ENCODE data around the gene KRTAP6-3. TPM values are rescaled to one million over a fixed set of nuclear protein-coding genes. Genes with fewer than 3 reads are reported as not detected.

KRTAP6-3 gene
- total and polyA plus RNA-seq, 2 donors (not counting 1 experiment from before 2014, with no cell fraction given), result not detected

DNA sequence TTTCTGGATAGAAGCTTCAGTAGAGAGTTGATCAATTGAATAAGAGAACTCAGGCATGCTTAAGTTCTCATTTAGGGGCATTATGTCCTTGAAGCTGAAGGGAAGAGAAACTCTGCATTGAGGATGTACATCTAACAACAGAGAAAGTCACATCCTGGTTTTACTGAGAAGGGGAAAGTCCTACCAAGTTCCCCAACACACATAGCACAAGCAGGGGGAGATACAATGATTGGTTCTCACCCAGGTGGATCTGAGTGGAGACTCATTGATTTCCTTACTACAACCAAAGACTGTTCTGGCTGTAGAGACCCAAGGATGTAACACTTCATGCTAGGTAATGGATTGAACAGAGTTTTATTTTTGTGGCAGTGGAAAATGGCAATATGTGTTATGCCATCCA lies 23.0 kb downstream of the KRTAP6-3 start:
- Mint-ChIP-seq H3K4me1 (no peaks in the 10 kb centered on the region), H3K27me3 (no peaks in the 10 kb centered on the region), H3K4me3 (no peak overlapping the region), H3K9me3 (ENCODE audit: insufficient read depth) (peaks cover 9% of the 10 kb centered on the region), H3K27ac (no peak overlapping the region)
- Histone ChIP-seq H2AFZ (ENCODE audit: insufficient read depth, low read depth, low read length, poor library complexity, severe bottlenecking) (no peak overlapping the region), H3K79me2 (ENCODE audit: control insufficient read depth, insufficient read depth, low read length) (no peaks in the 10 kb centered on the region), H4K20me1 (ENCODE audit: control insufficient read depth, insufficient read depth, low read length, poor library complexity, severe bottlenecking) (no peaks in the 10 kb centered on the region), H3K36me3 (replicated peaks in 1 of 2; ENCODE audit: control extremely low read depth in 1 of 2, control insufficient read depth in 1 of 2, extremely low read depth in 1 of 2, insufficient read depth in 2 of 2, low read length in 1 of 2) (no peaks in the 10 kb centered on the region), H3K9ac (ENCODE audit: low read length) (no peak overlapping the region), H3K4me1 (ENCODE audit: control insufficient read depth in 2 of 2, insufficient read depth in 2 of 2, low read length in 2 of 2) (no peaks in the 10 kb centered on the region), H3K4me3 (ENCODE audit: control extremely low read depth in 1 of 5, extremely low read depth in 1 of 5, insufficient read depth in 1 of 5, low read depth in 2 of 5, low read length in 4 of 5) (no peak overlapping the region), H3K4me2 (replicated peaks; ENCODE audit: low read depth, low read length, poor library complexity, severe bottlenecking) (no peak overlapping the region), H3K27ac (ENCODE audit: low read length in 2 of 2) (no peak overlapping the region), H3K27me3 (replicated peaks in 1 of 4; ENCODE audit: control extremely low read depth in 1 of 4, control insufficient read depth in 3 of 4, insufficient read depth in 4 of 4, low read length in 3 of 4) (no peaks in the 10 kb centered on the region), H3K9me3 (ENCODE audit: control extremely low read depth in 1 of 3, control insufficient read depth in 2 of 3, insufficient read depth in 1 of 3, low read length in 2 of 3) (peaks cover 0 to 3% (median 0%) of the 10 kb centered on the region in 3 donors)
- POLR2A ChIA-PET, result no interaction called here
- CTCF ChIA-PET, result no interaction called here
- intact Hi-C loops (cut with micrococcal nuclease), result no loop called here
- TF ChIP-seq EZH2 (IDR thresholded peaks at IDR 0.05; ENCODE audit: borderline replicate concordance, insufficient read depth, low read depth, low read length, poor library complexity, severe bottlenecking), result no peak
- TF ChIP-seq, protein P1, sequence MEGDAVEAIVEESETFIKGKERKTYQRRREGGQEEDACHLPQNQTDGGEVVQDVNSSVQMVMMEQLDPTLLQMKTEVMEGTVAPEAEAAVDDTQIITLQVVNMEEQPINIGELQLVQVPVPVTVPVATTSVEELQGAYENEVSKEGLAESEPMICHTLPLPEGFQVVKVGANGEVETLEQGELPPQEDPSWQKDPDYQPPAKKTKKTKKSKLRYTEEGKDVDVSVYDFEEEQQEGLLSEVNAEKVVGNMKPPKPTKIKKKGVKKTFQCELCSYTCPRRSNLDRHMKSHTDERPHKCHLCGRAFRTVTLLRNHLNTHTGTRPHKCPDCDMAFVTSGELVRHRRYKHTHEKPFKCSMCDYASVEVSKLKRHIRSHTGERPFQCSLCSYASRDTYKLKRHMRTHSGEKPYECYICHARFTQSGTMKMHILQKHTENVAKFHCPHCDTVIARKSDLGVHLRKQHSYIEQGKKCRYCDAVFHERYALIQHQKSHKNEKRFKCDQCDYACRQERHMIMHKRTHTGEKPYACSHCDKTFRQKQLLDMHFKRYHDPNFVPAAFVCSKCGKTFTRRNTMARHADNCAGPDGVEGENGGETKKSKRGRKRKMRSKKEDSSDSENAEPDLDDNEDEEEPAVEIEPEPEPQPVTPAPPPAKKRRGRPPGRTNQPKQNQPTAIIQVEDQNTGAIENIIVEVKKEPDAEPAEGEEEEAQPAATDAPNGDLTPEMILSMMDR (IDR thresholded peaks at IDR 0.05), result no peak
- DNase-seq (no peak), ATAC-seq (ENCODE audit: low read depth) (no peak)

- no peak within 1 kb of the TSS for H3K4me2 ChIP-seq (replicated peaks; ENCODE audit: low read depth, low read length, poor library complexity, severe bottlenecking)
- no peaks in the 10 kb centered on the region for H3K4me1 Mint-ChIP-seq
- H3K9me3 ChIP-seq (ENCODE audit: control extremely low read depth in 1 of 3, control insufficient read depth in 2 of 3, insufficient read depth in 1 of 3, low read length in 2 of 3), result peaks cover 0 to 5% (median 0%) of the 10 kb centered on the region in 3 donors
- intact Hi-C loops (cut with micrococcal nuclease), result no loop called here
- ChIA-PET POLR2A (no interaction called here), CTCF (no interaction called here)
- no peak within 1 kb of the TSS for H2AFZ ChIP-seq (ENCODE audit: insufficient read depth, low read depth, low read length, poor library complexity, severe bottlenecking)
- H3K4me3 ChIP-seq (ENCODE audit: control extremely low read depth in 1 of 5, extremely low read depth in 1 of 5, insufficient read depth in 1 of 5, low read depth in 2 of 5, low read length in 4 of 5), result no peak within 1 kb of the TSS
- TF ChIP-seq EZH2 (IDR thresholded peaks at IDR 0.05; ENCODE audit: borderline replicate concordance, insufficient read depth, low read depth, low read length, poor library complexity, severe bottlenecking), result no peak
- TF ChIP-seq, protein P1 (IDR thresholded peaks at IDR 0.05), result no peak
- H3K36me3 ChIP-seq (replicated peaks in 1 of 2; ENCODE audit: control extremely low read depth in 1 of 2, control insufficient read depth in 1 of 2, extremely low read depth in 1 of 2, insufficient read depth in 2 of 2, low read length in 1 of 2), result no peaks in the 10 kb centered on the region
- peaks cover under 1% of the 10 kb centered on the region for H3K9me3 Mint-ChIP-seq (ENCODE audit: insufficient read depth)
- H3K9ac ChIP-seq (ENCODE audit: low read length), result no peak within 1 kb of the TSS
- ATAC-seq (ENCODE audit: low read depth), result no peak
- no peaks in the 10 kb centered on the region for H3K4me1 ChIP-seq (ENCODE audit: control insufficient read depth in 2 of 2, insufficient read depth in 2 of 2, low read length in 2 of 2)
- no peak within 1 kb of the TSS for H3K4me3 Mint-ChIP-seq
- WGBS (ENCODE audit: insufficient coverage), result no CpG with 5 or more reads among the region's 2 CpGs
- no peak within 1 kb of the TSS for H3K27ac ChIP-seq (ENCODE audit: low read length in 2 of 2)
- H3K27ac Mint-ChIP-seq, result no peak within 1 kb of the TSS
- DNase-seq, result no peak
- H4K20me1 ChIP-seq (ENCODE audit: control insufficient read depth, insufficient read depth, low read length, poor library complexity, severe bottlenecking), result no peaks in the 10 kb centered on the region
- no peaks in the 10 kb centered on the region for H3K79me2 ChIP-seq (ENCODE audit: control insufficient read depth, insufficient read depth, low read length)
- H3K27me3 ChIP-seq (replicated peaks in 1 of 4; ENCODE audit: control extremely low read depth in 1 of 4, control insufficient read depth in 3 of 4, insufficient read depth in 4 of 4, low read length in 3 of 4), result no peaks in the 10 kb centered on the region
- H3K27me3 Mint-ChIP-seq, result no peaks in the 10 kb centered on the region
Measured at GRCh38 chr21:30616125-30616524, 23.9 kb downstream of the KRTAP6-3 start, which contains the start of gene KRTAP20-1. Gene KRTAP20-1, plus strand, starts transcription at chr21:30616425. Its CDS starts 30 bp downstream, at chr21:30616455.

Data from B cell (primary cell).